Gastrocnemius medialis (tissue), 4 donors: ENCODE results near the gene SLCO3A1.

Experiments used
- CTCF ChIP-seq, 5 experiments: fragments of 450-650 bp in 3 of 5; fragments of 200-600 bp in 2 of 5; sonication (generic) in 2 of 5; IDR thresholded peaks in 4 of 5; conservative IDR thresholded peaks in 1 of 5; 1 replicate in 4 of 5; 2 replicates in 1 of 5; pipeline ENCODE4 v1.5.1; 2016 to 2019; ENCODE audit warnings: antibody characterized with exemption in 5 of 5, mild to moderate bottlenecking in 3 of 5, moderate library complexity in 3 of 5
- POLR2A ChIP-seq, 2 donors: fragments of 450-650 bp; IDR thresholded peaks; one replicate each; pipeline ENCODE4 v1.6.1; 2017; ENCODE audit warnings: antibody characterized with exemption in 2 of 2, mild to moderate bottlenecking in 2 of 2, moderate library complexity in 2 of 2

GRCh38 chr15:91892436-91892835, 38.9 kb downstream of the SLCO3A1 start:
- no peak for TF ChIP-seq CTCF (IDR thresholded peaks at IDR 0.05 in 4 of 5, conservative IDR thresholded peaks at IDR 0.05 in 1 of 5)
- no peak for TF ChIP-seq POLR2A (IDR thresholded peaks at IDR 0.05)
